ENCODE data around the gene TMEM131L. TPM values are rescaled to one million over a fixed set of nuclear protein-coding genes. Genes with fewer than 3 reads are reported as not detected.

Gene TMEM131L
- total RNA-seq, 1 donor from 2014 or later: 18.6 TPM

DNA sequence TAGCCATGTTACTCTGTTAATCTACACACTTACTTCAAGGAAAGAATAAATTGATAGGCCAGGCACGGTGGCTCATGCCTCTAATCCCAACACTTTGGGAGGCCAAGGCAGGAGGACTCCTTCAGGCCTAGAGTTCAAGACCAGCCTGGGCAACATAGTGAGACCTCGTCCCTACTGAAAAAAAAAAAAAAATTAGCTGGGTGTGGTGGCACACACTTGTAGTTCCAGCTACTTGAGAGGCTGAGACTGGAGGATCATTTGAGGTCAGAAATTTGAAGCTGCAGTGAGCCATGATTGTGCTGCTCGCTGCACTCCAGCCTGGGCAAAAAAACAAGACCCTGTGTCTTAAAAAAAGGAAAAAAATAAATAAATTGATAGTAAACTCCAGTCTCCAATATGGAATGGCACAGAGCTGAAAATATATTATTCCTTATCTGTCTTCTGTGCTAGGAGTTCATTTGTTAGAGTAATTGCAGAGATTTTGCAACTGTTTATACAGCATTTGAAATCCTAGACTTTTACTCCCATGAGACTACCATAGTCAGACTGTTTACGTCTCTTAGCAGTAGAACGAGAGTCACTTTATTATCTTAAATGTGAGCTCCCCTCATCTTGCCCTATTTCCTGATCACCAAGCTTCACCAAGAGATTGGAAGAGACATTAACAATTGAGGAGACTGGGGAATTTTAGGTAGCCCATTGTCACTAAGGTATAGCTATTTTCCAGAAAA lies 18.8 kb upstream of the TMEM131L start:
- no peaks in the 10 kb centered on the region for H3K9me3 ChIP-seq (ENCODE audit: insufficient read depth, low read depth, low read length)
- DNase-seq (ENCODE audit: low read depth): no peak
- Mint-ChIP-seq H3K36me3 (ENCODE audit: low read depth, unreplicated experiment) (no peaks in the 10 kb centered on the region), H3K27me3 (ENCODE audit: low read depth, unreplicated experiment) (no peaks in the 10 kb centered on the region), H3K9me3 (ENCODE audit: unreplicated experiment) (peaks cover 3% of the 10 kb centered on the region), H3K4me3 (ENCODE audit: unreplicated experiment) (no peak overlapping the region), H3K4me1 (ENCODE audit: low read depth, unreplicated experiment) (peaks cover 5% of the 10 kb centered on the region), H3K27ac (ENCODE audit: unreplicated experiment) (no peak overlapping the region)
- H2AFZ ChIP-seq (ENCODE audit: low read depth, low read length): no peak overlapping the region
- H3K27me3 ChIP-seq (ENCODE audit: insufficient read depth, low read length): no peaks in the 10 kb centered on the region
- H3K79me2 ChIP-seq (ENCODE audit: insufficient read depth, low read length): no peaks in the 10 kb centered on the region
- H3K36me3 ChIP-seq (ENCODE audit: insufficient read depth, low read length): no peaks in the 10 kb centered on the region
- H3K4me1 ChIP-seq (ENCODE audit: insufficient read depth, low read length): no peaks in the 10 kb centered on the region
- H3K27ac ChIP-seq (ENCODE audit: low read depth, low read length): no peak overlapping the region
- FAIRE-seq: no peak
- peak overlapping the region; percentile 36 for H3K4me2 ChIP-seq (ENCODE audit: low read length)
- no peaks in the 10 kb centered on the region for H4K20me1 ChIP-seq (ENCODE audit: insufficient read depth, low read length)
- TF ChIP-seq, protein P1, sequence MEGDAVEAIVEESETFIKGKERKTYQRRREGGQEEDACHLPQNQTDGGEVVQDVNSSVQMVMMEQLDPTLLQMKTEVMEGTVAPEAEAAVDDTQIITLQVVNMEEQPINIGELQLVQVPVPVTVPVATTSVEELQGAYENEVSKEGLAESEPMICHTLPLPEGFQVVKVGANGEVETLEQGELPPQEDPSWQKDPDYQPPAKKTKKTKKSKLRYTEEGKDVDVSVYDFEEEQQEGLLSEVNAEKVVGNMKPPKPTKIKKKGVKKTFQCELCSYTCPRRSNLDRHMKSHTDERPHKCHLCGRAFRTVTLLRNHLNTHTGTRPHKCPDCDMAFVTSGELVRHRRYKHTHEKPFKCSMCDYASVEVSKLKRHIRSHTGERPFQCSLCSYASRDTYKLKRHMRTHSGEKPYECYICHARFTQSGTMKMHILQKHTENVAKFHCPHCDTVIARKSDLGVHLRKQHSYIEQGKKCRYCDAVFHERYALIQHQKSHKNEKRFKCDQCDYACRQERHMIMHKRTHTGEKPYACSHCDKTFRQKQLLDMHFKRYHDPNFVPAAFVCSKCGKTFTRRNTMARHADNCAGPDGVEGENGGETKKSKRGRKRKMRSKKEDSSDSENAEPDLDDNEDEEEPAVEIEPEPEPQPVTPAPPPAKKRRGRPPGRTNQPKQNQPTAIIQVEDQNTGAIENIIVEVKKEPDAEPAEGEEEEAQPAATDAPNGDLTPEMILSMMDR (IDR thresholded peaks at IDR 0.05; ENCODE audit: insufficient read depth, low read depth, low read length): no peak
- no peak for TF ChIP-seq EZH2 (IDR thresholded peaks at IDR 0.05; ENCODE audit: insufficient read depth, low read length)
- no peak overlapping the region for H3K4me3 ChIP-seq (ENCODE audit: insufficient read depth, low read depth, low read length)
- no peak overlapping the region for H3K9ac ChIP-seq (ENCODE audit: low read length)

DNA sequence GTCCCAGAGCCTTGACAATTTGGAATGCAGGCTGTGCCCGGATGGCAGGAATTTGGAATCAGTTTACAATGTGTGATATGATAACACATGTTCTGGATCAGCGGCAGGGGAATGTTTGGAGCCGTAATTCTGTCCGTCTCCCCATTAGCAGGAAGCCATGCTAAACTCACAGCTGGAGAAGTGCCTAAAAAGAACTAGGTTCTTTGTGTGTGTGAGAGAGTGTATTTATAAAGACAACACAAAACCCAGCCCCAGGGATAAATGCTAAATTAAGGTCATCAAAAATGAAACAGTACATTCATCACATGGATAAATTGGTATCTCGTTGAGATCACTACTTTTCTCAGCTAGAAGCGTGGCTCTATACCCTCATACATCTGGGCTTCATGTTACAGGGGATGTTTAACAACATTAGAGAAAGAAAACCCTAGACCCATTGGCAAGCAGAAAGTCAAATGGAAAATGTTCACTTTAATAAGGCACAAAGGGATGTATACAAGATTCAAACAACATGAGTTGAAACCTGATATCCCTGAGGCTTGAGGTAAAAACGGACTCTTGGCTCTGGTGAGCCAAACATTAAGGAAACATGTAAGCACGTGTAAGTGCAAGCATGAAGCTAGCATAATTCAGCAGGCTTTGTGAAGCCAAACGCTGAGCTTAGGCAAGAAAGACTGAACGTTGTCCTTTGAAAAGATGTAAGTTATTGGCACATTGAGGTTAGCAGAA lies 18.0 kb upstream of the TMEM131L start:
- no peaks in the 10 kb centered on the region for H3K36me3 ChIP-seq (ENCODE audit: insufficient read depth, low read length)
- TF ChIP-seq, protein P1 (IDR thresholded peaks at IDR 0.05; ENCODE audit: insufficient read depth, low read depth, low read length): no peak
- TF ChIP-seq EZH2 (IDR thresholded peaks at IDR 0.05; ENCODE audit: insufficient read depth, low read length): no peak
- no peaks in the 10 kb centered on the region for H3K4me1 ChIP-seq (ENCODE audit: insufficient read depth, low read length)
- H3K27ac Mint-ChIP-seq (ENCODE audit: unreplicated experiment): no peak overlapping the region
- no peaks in the 10 kb centered on the region for H3K9me3 ChIP-seq (ENCODE audit: insufficient read depth, low read depth, low read length)
- no peak overlapping the region for H2AFZ ChIP-seq (ENCODE audit: low read depth, low read length)
- H3K79me2 ChIP-seq (ENCODE audit: insufficient read depth, low read length): no peaks in the 10 kb centered on the region
- no peak overlapping the region for H3K9ac ChIP-seq (ENCODE audit: low read length)
- H3K27me3 Mint-ChIP-seq (ENCODE audit: low read depth, unreplicated experiment): peaks cover 2% of the 10 kb centered on the region
- H3K27me3 ChIP-seq (ENCODE audit: insufficient read depth, low read length): no peaks in the 10 kb centered on the region
- H3K4me3 ChIP-seq (ENCODE audit: insufficient read depth, low read depth, low read length): no peak overlapping the region
- peak overlapping the region; percentile 36 for H3K4me2 ChIP-seq (ENCODE audit: low read length)
- peaks cover 3% of the 10 kb centered on the region for H3K9me3 Mint-ChIP-seq (ENCODE audit: unreplicated experiment)
- H3K27ac ChIP-seq (ENCODE audit: low read depth, low read length): no peak overlapping the region
- no peaks in the 10 kb centered on the region for H3K36me3 Mint-ChIP-seq (ENCODE audit: low read depth, unreplicated experiment)
- no peak overlapping the region for H3K4me3 Mint-ChIP-seq (ENCODE audit: unreplicated experiment)
- FAIRE-seq (no peak), DNase-seq (ENCODE audit: low read depth) (no peak)
- peaks cover 5% of the 10 kb centered on the region for H3K4me1 Mint-ChIP-seq (ENCODE audit: low read depth, unreplicated experiment)
- no peaks in the 10 kb centered on the region for H4K20me1 ChIP-seq (ENCODE audit: insufficient read depth, low read length)

DNA sequence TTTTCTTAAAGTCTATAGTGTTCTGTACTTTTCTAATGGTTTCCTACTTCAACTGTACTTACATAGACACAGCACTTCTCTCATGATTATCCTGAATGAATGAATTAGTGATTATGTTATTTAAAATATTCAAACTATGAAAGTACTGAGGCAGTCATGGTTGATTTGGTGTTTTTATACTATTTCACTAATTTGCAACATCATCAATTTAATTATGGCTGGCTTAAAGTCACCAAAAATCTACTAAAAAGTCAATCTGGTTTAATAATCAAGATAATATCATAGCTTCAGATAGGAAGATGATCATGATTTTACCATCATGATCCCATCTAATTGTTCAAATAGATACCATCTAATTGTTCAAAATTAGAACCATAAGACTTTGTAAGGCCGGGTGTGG lies 16.8 kb upstream of the TMEM131L start:
- Mint-ChIP-seq H3K36me3 (ENCODE audit: low read depth, unreplicated experiment) (no peaks in the 10 kb centered on the region), H3K4me3 (ENCODE audit: unreplicated experiment) (no peak overlapping the region), H3K4me1 (ENCODE audit: low read depth, unreplicated experiment) (peaks cover 5% of the 10 kb centered on the region), H3K9me3 (ENCODE audit: unreplicated experiment) (peaks cover 2% of the 10 kb centered on the region), H3K27me3 (ENCODE audit: low read depth, unreplicated experiment) (peaks cover 2% of the 10 kb centered on the region), H3K27ac (ENCODE audit: unreplicated experiment) (no peak overlapping the region)
- Histone ChIP-seq H3K4me1 (ENCODE audit: insufficient read depth, low read length) (no peaks in the 10 kb centered on the region), H3K27ac (ENCODE audit: low read depth, low read length) (no peak overlapping the region), H4K20me1 (ENCODE audit: insufficient read depth, low read length) (no peaks in the 10 kb centered on the region), H3K4me2 (ENCODE audit: low read length) (no peak overlapping the region), H2AFZ (ENCODE audit: low read depth, low read length) (no peak overlapping the region), H3K79me2 (ENCODE audit: insufficient read depth, low read length) (no peaks in the 10 kb centered on the region), H3K4me3 (ENCODE audit: insufficient read depth, low read depth, low read length) (no peak overlapping the region), H3K9me3 (ENCODE audit: insufficient read depth, low read depth, low read length) (no peaks in the 10 kb centered on the region), H3K27me3 (ENCODE audit: insufficient read depth, low read length) (no peaks in the 10 kb centered on the region), H3K36me3 (ENCODE audit: insufficient read depth, low read length) (no peaks in the 10 kb centered on the region), H3K9ac (ENCODE audit: low read length) (no peak overlapping the region)
- DNase-seq (ENCODE audit: low read depth) (no peak), FAIRE-seq (no peak)
- TF ChIP-seq, protein P1 (IDR thresholded peaks at IDR 0.05; ENCODE audit: insufficient read depth, low read depth, low read length): no peak
- TF ChIP-seq EZH2 (IDR thresholded peaks at IDR 0.05; ENCODE audit: insufficient read depth, low read length): no peak

All from astrocyte (in vitro differentiated cells and primary cell).